Measurements from ENCODE around the gene CYB5R4.

CYB5R4 gene

DNA sequence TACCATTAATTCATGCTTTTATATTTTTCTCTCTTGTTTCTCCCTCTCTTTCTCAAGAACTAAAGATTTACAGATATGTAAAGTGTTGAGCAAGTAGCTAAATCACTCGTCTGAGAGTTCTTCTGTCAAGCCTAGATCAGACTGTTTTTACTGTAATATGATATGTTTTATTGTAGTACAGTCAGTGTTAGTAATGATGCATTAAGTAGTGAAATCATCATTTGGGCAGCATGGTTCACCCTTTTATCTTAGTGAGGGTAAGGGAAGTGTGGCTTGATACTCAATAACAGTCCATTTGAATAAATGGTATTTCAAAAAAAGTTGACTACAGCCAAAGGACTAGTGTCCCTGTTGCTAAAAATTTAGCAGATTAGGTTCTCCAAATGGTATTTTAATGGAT, 9.2 kb downstream of the CYB5R4 start:
- Histone ChIP-seq H3K27me3 (ENCODE audit: control insufficient read depth, insufficient read depth, low read length) (no peaks in the 10 kb centered on the region), H3K36me3 (ENCODE audit: control insufficient read depth, insufficient read depth, low read length) (no peaks in the 10 kb centered on the region), H3K9me3 (ENCODE audit: control insufficient read depth, low read length) (no peaks in the 10 kb centered on the region), H3K4me2 (ENCODE audit: low read length) (no peak overlapping the region), H3K79me2 (peaks cover 9% of the 10 kb centered on the region), H3K27ac (no peak overlapping the region), H3K4me1 (peaks cover 7% of the 10 kb centered on the region), H3K9ac (no peak overlapping the region), H2AFZ (no peak overlapping the region), H3K4me3 (ENCODE audit: low read depth, low read length) (no peak overlapping the region)
- TF ChIP-seq, protein P1, sequence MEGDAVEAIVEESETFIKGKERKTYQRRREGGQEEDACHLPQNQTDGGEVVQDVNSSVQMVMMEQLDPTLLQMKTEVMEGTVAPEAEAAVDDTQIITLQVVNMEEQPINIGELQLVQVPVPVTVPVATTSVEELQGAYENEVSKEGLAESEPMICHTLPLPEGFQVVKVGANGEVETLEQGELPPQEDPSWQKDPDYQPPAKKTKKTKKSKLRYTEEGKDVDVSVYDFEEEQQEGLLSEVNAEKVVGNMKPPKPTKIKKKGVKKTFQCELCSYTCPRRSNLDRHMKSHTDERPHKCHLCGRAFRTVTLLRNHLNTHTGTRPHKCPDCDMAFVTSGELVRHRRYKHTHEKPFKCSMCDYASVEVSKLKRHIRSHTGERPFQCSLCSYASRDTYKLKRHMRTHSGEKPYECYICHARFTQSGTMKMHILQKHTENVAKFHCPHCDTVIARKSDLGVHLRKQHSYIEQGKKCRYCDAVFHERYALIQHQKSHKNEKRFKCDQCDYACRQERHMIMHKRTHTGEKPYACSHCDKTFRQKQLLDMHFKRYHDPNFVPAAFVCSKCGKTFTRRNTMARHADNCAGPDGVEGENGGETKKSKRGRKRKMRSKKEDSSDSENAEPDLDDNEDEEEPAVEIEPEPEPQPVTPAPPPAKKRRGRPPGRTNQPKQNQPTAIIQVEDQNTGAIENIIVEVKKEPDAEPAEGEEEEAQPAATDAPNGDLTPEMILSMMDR (IDR thresholded peaks at IDR 0.05) = no peak

- no peak overlapping the region for H3K4me2 ChIP-seq (ENCODE audit: low read length)
- no peak overlapping the region for H3K4me3 ChIP-seq (ENCODE audit: low read depth, low read length)
Measured at GRCh38 chr6:83870649-83871048, 11.2 kb downstream of the CYB5R4 start.

GRCh38 chr6:83872386-83873118, 13.1 kb downstream of the CYB5R4 start:
- Histone ChIP-seq H3K27ac (no peak overlapping the region), H3K9ac (no peak overlapping the region), H3K4me2 (ENCODE audit: low read length) (no peak overlapping the region), H3K27me3 (ENCODE audit: control insufficient read depth, insufficient read depth, low read length) (no peaks in the 10 kb centered on the region), H3K9me3 (ENCODE audit: control insufficient read depth, low read length) (no peaks in the 10 kb centered on the region), H3K79me2 (peaks cover 17% of the 10 kb centered on the region), H2AFZ (no peak overlapping the region), H3K4me1 (peaks cover 7% of the 10 kb centered on the region), H3K4me3 (ENCODE audit: low read depth, low read length) (no peak overlapping the region), H3K36me3 (ENCODE audit: control insufficient read depth, insufficient read depth, low read length) (no peaks in the 10 kb centered on the region)
- TF ChIP-seq, protein P1 (IDR thresholded peaks at IDR 0.05) = no peak

More at GRCh38 chr6:83870649-83871048, 11.2 kb downstream of the CYB5R4 start:
- no peaks in the 10 kb centered on the region for H3K36me3 ChIP-seq (ENCODE audit: control insufficient read depth, insufficient read depth, low read length)
- H3K27me3 ChIP-seq (ENCODE audit: control insufficient read depth, insufficient read depth, low read length) = no peaks in the 10 kb centered on the region
- H3K27ac ChIP-seq = no peak overlapping the region
- no peak overlapping the region for H2AFZ ChIP-seq
- no peak overlapping the region for H3K9ac ChIP-seq
- H3K9me3 ChIP-seq (ENCODE audit: control insufficient read depth, low read length) = no peaks in the 10 kb centered on the region
- peaks cover 17% of the 10 kb centered on the region for H3K79me2 ChIP-seq
- H3K4me1 ChIP-seq = peaks cover 7% of the 10 kb centered on the region
- TF ChIP-seq, protein P1 (IDR thresholded peaks at IDR 0.05) = no peak

- H3K27me3 ChIP-seq (ENCODE audit: control insufficient read depth, insufficient read depth, low read length) = no peaks in the 10 kb centered on the region
- no peak overlapping the region for H3K4me3 ChIP-seq (ENCODE audit: low read depth, low read length)
- no peak overlapping the region for H3K4me2 ChIP-seq (ENCODE audit: low read length)
- H3K27ac ChIP-seq = no peak overlapping the region
- H3K79me2 ChIP-seq = peaks cover 17% of the 10 kb centered on the region
- no peak overlapping the region for H3K9ac ChIP-seq
- TF ChIP-seq, protein P1 (IDR thresholded peaks at IDR 0.05) = no peak
- no peaks in the 10 kb centered on the region for H3K9me3 ChIP-seq (ENCODE audit: control insufficient read depth, low read length)
- H3K4me1 ChIP-seq = peaks cover 7% of the 10 kb centered on the region
- no peak overlapping the region for H2AFZ ChIP-seq
- H3K36me3 ChIP-seq (ENCODE audit: control insufficient read depth, insufficient read depth, low read length) = no peaks in the 10 kb centered on the region
Measured at GRCh38 chr6:83873869-83874268, 14.4 kb downstream of the CYB5R4 start.

- TF ChIP-seq, protein P1 (IDR thresholded peaks at IDR 0.05) = no peak
- peaks cover 7% of the 10 kb centered on the region for H3K4me1 ChIP-seq
- H3K79me2 ChIP-seq = peaks cover 20% of the 10 kb centered on the region
- H3K27me3 ChIP-seq (ENCODE audit: control insufficient read depth, insufficient read depth, low read length) = no peaks in the 10 kb centered on the region
- H3K9ac ChIP-seq = no peak overlapping the region
- H3K4me2 ChIP-seq (ENCODE audit: low read length) = no peak overlapping the region
- H3K4me3 ChIP-seq (ENCODE audit: low read depth, low read length) = no peak overlapping the region
- H3K27ac ChIP-seq = no peak overlapping the region
- no peaks in the 10 kb centered on the region for H3K36me3 ChIP-seq (ENCODE audit: control insufficient read depth, insufficient read depth, low read length)
- H2AFZ ChIP-seq = no peak overlapping the region
- no peaks in the 10 kb centered on the region for H3K9me3 ChIP-seq (ENCODE audit: control insufficient read depth, low read length)
Measured at GRCh38 chr6:83875843-83876242, 16.4 kb downstream of the CYB5R4 start.
